Measurements from ENCODE around the gene CALM3. TPM values are rescaled to one million over a fixed set of nuclear protein-coding genes. Genes with fewer than 3 reads are reported as not detected.

The CALM3 gene
- total and polyA plus RNA-seq, 2 experiments from 2014 or later = 237 to 246 TPM

DNA sequence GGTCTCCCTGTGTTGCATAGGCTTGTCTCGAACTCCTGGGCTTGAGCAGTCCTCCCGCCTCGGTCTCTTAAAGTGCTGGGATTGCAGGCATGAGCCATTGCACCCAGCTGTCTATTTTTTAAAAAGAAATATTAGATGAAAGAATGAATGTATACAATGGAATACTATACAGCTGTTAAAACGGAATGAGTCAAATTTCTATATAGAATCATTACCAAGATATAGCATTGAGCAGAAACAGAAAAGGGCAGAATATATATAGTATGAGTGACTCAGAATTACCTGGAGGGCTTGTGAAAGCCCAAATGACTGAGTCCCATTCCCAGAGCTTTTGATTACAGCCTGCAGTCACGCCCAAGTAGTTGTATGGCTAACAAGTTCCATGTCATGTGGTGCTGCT, 55.4 kb downstream of the CALM3 start:
- peaks cover 19% of the 10 kb centered on the region for H3K27me3 ChIP-seq
- H4K20me1 ChIP-seq (ENCODE audit: insufficient read depth, poor library complexity, severe bottlenecking) = no peaks in the 10 kb centered on the region
- H3K79me2 ChIP-seq = peaks cover 43% of the 10 kb centered on the region
- no peak overlapping the region for H3K4me2 ChIP-seq
- H3K9me2 ChIP-seq (replicated peaks; ENCODE audit: insufficient read depth) = no peaks in the 10 kb centered on the region
- H3K36me3 ChIP-seq (replicated peaks; ENCODE audit: insufficient read depth, low read depth) = no peaks in the 10 kb centered on the region
- no peak overlapping the region for H2AFZ ChIP-seq
- 97% methylated on average over 5 of the region's 5 CpGs for WGBS (ENCODE audit: low lambda C conversion rate, missing lambda C conversion rate)
- no peak for DNase-seq (ENCODE audit: low spot score)
- no peak overlapping the region for H3K4me3 ChIP-seq
- no peak overlapping the region for H3K27ac ChIP-seq
- TF ChIP-seq, protein P1, sequence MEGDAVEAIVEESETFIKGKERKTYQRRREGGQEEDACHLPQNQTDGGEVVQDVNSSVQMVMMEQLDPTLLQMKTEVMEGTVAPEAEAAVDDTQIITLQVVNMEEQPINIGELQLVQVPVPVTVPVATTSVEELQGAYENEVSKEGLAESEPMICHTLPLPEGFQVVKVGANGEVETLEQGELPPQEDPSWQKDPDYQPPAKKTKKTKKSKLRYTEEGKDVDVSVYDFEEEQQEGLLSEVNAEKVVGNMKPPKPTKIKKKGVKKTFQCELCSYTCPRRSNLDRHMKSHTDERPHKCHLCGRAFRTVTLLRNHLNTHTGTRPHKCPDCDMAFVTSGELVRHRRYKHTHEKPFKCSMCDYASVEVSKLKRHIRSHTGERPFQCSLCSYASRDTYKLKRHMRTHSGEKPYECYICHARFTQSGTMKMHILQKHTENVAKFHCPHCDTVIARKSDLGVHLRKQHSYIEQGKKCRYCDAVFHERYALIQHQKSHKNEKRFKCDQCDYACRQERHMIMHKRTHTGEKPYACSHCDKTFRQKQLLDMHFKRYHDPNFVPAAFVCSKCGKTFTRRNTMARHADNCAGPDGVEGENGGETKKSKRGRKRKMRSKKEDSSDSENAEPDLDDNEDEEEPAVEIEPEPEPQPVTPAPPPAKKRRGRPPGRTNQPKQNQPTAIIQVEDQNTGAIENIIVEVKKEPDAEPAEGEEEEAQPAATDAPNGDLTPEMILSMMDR (IDR thresholded peaks at IDR 0.05; ENCODE audit: poor library complexity) = no peak
- TF ChIP-seq EZH2phosphoT487 (IDR thresholded peaks at IDR 0.05; ENCODE audit: low read depth, severe bottlenecking, unreplicated experiment) (no peak), EZH2 (IDR thresholded peaks at IDR 0.05; ENCODE audit: borderline replicate concordance) (no peak)
- H3K9me3 ChIP-seq (ENCODE audit: low read depth) = no peaks in the 10 kb centered on the region
- no peaks in the 10 kb centered on the region for H3K4me1 ChIP-seq (ENCODE audit: insufficient read depth)

DNA sequence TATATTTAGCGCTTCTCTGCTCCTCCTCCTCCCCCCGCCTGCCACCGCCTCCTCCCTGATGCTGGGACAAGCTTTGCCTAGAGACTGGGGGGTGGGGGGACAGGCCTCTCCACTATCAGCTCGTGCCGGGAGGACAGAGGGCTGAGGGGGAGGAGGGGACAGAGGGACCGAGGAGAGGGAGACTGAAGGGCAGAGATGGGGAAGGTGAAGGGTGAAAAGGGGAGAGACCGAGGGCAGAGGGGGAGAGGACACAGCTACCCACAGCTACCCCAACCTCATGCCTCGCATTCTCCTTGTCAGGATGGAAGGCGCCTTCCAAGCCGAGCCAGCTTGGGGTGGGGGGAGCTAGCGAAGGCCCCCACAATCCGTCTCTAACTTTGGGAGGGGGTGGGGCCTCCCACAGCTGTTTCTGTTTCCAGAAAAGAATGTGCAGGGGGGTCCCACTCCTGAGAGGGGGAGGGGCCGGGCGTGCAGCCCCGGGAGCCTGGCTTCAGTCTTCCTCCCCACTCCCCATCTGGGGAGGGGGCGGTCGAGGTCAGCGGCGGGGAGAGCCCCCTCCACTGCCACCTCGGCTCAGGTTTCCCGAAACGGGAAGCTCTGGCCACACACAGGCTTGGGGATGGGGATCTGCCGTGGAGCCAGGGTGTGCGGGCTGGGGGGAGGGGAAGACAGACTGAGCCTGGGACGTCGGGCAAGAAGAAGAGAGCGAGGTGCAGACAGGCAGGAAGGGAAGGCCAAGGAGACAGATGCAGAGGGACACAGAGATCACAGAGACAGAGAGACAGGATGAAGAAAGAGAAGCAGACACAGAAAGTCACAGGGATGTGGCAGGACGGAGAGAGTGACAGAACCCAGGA, 58.2 kb downstream of the CALM3 start:
- peak; percentile 61 for DNase-seq (ENCODE audit: low spot score)
- WGBS (ENCODE audit: low lambda C conversion rate, missing lambda C conversion rate) = 0% methylated on average over 16 of the region's 28 CpGs
- Histone ChIP-seq H3K4me1 (ENCODE audit: insufficient read depth) (no peaks in the 10 kb centered on the region), H3K27ac (peak overlapping the region; percentile 95), H4K20me1 (ENCODE audit: insufficient read depth, poor library complexity, severe bottlenecking) (no peaks in the 10 kb centered on the region), H3K27me3 (peaks cover 19% of the 10 kb centered on the region), H3K4me2 (peak overlapping the region; percentile 72), H3K4me3 (peak overlapping the region; percentile 19), H2AFZ (peak overlapping the region; percentile 6), H3K79me2 (peaks cover 39% of the 10 kb centered on the region), H3K36me3 (replicated peaks; ENCODE audit: insufficient read depth, low read depth) (no peaks in the 10 kb centered on the region), H3K9me3 (ENCODE audit: low read depth) (no peaks in the 10 kb centered on the region), H3K9me2 (replicated peaks; ENCODE audit: insufficient read depth) (no peaks in the 10 kb centered on the region)
- TF ChIP-seq, protein P1 (IDR thresholded peaks at IDR 0.05; ENCODE audit: poor library complexity) = no peak
- TF ChIP-seq EZH2 (IDR thresholded peaks at IDR 0.05; ENCODE audit: borderline replicate concordance) (no peak), EZH2phosphoT487 (IDR thresholded peaks at IDR 0.05; ENCODE audit: low read depth, severe bottlenecking, unreplicated experiment) (no peak)

DNA sequence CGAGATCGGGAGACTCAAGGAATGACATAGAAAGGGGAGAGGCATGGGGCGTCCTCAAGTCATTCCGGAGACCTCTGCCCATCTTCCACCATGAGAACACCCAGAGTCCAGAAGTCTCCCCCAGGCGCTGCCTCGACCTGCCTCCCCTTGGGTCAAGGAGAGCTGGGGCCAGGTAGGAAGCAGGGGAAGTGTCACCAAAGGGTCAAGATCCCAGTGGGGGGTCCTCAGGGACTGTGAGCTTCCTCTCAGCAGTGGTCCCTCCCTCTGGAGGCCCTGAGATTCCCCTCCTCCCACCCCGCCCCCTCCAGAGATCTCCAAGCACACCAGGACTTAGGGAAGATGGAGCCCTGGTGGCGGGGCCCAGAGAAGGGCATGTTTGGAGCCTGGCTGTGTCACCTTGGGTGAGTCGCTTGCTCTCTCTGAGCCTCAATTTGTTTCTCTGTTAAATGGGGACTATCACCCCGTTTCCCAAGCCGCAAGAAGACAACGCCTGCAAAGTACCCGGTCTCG, 58.9 kb downstream of the CALM3 start:
- WGBS (ENCODE audit: low lambda C conversion rate, missing lambda C conversion rate) = 1% methylated on average over 14 of the region's 14 CpGs
- TF ChIP-seq, protein P1 (IDR thresholded peaks at IDR 0.05; ENCODE audit: poor library complexity) = no peak
- no peak for TF ChIP-seq EZH2 (IDR thresholded peaks at IDR 0.05; ENCODE audit: borderline replicate concordance)
- Histone ChIP-seq H2AFZ (peak overlapping the region; percentile 6), H3K4me3 (peak overlapping the region; percentile 19), H4K20me1 (ENCODE audit: insufficient read depth, poor library complexity, severe bottlenecking) (no peaks in the 10 kb centered on the region), H3K27ac (peak overlapping the region; percentile 95), H3K9me3 (ENCODE audit: low read depth) (no peaks in the 10 kb centered on the region), H3K27me3 (peaks cover 19% of the 10 kb centered on the region), H3K4me1 (ENCODE audit: insufficient read depth) (no peaks in the 10 kb centered on the region), H3K9me2 (replicated peaks; ENCODE audit: insufficient read depth) (no peaks in the 10 kb centered on the region), H3K4me2 (peak overlapping the region; percentile 72), H3K36me3 (replicated peaks; ENCODE audit: insufficient read depth, low read depth) (no peaks in the 10 kb centered on the region), H3K79me2 (peaks cover 39% of the 10 kb centered on the region)
- peak; percentile 72 for DNase-seq (ENCODE audit: low spot score)

Other genes with a start within 250 kb of the CALM3 start
- gene CCDC8, start 187.8 kb upstream of the CALM3 start, total RNA-seq = 36.4 and 51.7 TPM in 2 replicates
- gene CCDC8, start 187.8 kb upstream of the CALM3 start, polyA plus RNA-seq = 46.8 and 55.9 TPM in 2 replicates
- 0.27 TPM in 1 of 2 replicates, not detected in the other for gene PNMA8C, start 172.4 kb upstream of the CALM3 start, total RNA-seq
- gene PNMA8C, start 172.4 kb upstream of the CALM3 start, polyA plus RNA-seq = not detected in 2 replicates
- gene PNMA8A, start 129.8 kb upstream of the CALM3 start, total RNA-seq = 11.2 and 11.4 TPM in 2 replicates
- gene PNMA8A, start 129.8 kb upstream of the CALM3 start, polyA plus RNA-seq = 5.5 and 6.4 TPM in 2 replicates
- gene PNMA8B, start 105.5 kb upstream of the CALM3 start, total RNA-seq = 0.32 and 1.0 TPM in 2 replicates
- gene PNMA8B, start 105.5 kb upstream of the CALM3 start, polyA plus RNA-seq = 0.50 and 0.57 TPM in 2 replicates
- 3.2 and 5.2 TPM in 2 replicates for gene PTGIR, start 23.8 kb downstream of the CALM3 start, total RNA-seq
- gene PTGIR, start 23.8 kb downstream of the CALM3 start, polyA plus RNA-seq = 3.4 and 4.8 TPM in 2 replicates
- not detected in 2 replicates for gene GNG8, start 34.9 kb downstream of the CALM3 start, total RNA-seq
- 2.4 and 4.6 TPM in 2 replicates for gene GNG8, start 34.9 kb downstream of the CALM3 start, polyA plus RNA-seq
- gene DACT3, start 59.9 kb downstream of the CALM3 start, total RNA-seq = 12.7 and 18.4 TPM in 2 replicates
- 17.4 and 18.4 TPM in 2 replicates for gene DACT3, start 59.9 kb downstream of the CALM3 start, polyA plus RNA-seq
- gene PRKD2, start 115.8 kb downstream of the CALM3 start, total RNA-seq = 15.6 and 29.5 TPM in 2 replicates
- 37.9 and 48.5 TPM in 2 replicates for gene PRKD2, start 115.8 kb downstream of the CALM3 start, polyA plus RNA-seq
- gene FKRP, start 144.7 kb downstream of the CALM3 start, total RNA-seq = 17.0 and 18.7 TPM in 2 replicates
- 21.2 and 23.6 TPM in 2 replicates for gene FKRP, start 144.7 kb downstream of the CALM3 start, polyA plus RNA-seq
- gene STRN4, start 145.1 kb downstream of the CALM3 start, total RNA-seq = 57.6 and 64.1 TPM in 2 replicates
- 58.0 and 63.7 TPM in 2 replicates for gene STRN4, start 145.1 kb downstream of the CALM3 start, polyA plus RNA-seq
- 84.6 and 87.9 TPM in 2 replicates for gene SLC1A5, start 187.3 kb downstream of the CALM3 start, total RNA-seq
- gene SLC1A5, start 187.3 kb downstream of the CALM3 start, polyA plus RNA-seq = 171 and 176 TPM in 2 replicates
- gene AP2S1, start 249.5 kb downstream of the CALM3 start, total RNA-seq = 109 and 129 TPM in 2 replicates
- 349 and 392 TPM in 2 replicates for gene AP2S1, start 249.5 kb downstream of the CALM3 start, polyA plus RNA-seq